ENCODE data around the gene ADAM22.
"Not testable (repeated sequence)": the region's sequence is repeated elsewhere in the genome, so short reads cannot be mapped to it uniquely, and the experiment has no call there.

The ADAM22 gene

DNA sequence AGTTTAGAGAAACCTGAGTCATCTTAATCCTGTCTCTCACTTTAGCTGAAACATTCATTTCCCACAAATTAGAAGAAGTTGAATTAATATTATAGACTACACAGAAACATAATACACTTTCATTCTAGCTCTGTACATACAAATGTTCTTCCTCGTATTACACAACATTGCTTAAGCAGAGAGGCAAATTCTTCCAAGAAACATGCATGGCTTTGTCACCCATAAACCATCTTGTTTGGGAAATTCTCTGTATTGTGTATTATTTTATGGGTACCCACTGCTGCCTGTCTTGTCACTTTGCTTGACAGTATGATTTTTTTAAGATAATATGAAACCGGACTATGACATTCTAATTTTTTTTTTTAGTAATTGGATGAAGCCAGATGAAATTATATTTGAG is 181.8 kb downstream of the ADAM22 start:
- DNase-seq: no peak

DNA sequence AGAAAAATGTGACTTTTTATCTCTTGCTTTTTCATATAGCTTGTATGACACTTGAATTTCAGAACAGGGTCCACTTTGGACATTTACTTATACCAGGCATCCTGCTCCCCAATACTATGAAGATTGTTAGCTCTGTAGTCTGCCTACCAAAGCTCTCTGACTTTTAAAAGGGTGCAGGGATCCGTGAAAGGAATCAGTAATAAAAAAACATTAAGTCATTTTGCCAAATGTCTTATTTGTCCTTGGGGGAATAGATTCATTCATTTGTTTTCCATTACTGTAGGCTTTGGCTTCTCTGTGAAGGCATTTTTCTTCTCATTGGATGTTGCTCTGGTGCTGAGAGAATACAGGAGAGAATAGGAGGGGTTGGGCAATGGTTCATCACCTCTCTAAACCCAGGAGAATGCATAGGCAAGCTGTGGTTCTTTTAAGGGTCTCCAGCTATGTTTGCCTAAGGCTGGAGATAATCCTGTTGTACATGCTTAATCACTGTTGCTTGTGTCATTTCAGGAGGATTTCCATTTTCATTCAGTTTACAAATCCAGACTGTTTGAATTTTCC is 182.3 kb downstream of the ADAM22 start:
- DNase-seq: no peak

DNA sequence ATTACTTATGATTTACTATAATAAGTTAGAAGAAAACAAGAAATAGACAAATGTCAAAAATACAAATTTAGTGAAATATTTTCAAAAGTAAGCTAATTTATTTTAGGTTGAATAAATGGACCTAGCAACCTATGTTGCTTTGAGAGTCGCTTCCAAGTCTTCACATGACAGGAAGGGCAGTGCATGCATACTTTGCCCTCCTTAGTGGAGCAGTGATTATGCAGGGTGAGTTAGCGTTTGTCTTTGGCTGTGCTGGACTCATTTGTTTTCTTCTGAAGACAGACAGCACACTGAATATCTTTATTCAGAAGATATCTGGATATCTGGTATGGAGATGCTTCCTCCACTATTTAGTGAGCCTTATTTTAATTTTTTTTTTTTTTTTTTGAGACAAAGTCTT is 183.3 kb downstream of the ADAM22 start:
- DNase-seq: no peak

DNA sequence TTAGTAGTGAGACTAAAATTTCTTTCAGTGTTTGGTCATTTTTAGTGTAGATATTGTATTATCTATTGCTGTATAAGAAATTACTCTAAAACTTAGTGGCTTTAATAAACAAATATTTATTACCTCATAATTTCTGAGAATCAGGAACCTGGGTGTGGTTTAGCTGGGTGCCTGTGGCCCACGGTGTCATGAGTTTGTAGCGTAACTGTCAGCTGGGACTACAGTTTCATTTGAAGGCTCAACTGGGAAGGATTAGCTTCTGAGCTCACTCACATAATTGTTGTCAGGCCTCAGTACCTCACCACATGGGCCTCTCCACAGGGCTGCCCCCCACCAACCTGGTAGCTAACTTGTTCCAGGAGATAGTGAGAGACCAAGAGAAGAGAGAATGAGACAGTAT is 187.3 kb downstream of the ADAM22 start:
- DNase-seq: no peak

DNA sequence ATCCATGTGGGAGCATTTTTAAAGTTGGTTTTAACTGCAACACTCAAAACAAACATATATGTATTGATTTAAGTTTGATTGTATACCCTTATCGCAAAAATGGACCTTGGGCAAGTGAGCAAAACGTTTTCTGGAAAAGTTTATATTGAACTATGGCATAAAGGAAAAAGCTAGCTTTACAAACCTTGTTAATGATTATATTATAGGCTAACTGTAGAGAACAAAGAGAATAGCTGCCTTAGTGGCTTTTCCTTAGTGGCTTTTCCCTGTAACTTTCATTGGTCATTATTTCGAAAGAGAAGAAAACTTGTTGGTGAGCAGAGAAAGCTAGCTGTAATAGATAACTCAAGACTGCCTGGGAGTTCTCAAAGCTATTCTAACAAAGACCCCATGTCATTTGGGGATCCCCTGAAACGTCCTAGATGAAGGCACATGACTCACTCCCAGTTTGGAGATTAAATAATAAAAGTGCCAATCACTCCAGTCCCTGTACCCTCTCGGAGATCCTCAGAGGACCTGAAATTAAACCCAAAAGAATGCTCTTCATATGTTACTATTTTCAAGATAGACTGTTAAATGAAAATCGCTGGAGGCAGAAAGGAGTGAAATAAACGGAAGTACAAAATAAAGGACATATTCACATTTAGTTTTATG is 193.7 kb downstream of the ADAM22 start:
- no peak for DNase-seq

DNA sequence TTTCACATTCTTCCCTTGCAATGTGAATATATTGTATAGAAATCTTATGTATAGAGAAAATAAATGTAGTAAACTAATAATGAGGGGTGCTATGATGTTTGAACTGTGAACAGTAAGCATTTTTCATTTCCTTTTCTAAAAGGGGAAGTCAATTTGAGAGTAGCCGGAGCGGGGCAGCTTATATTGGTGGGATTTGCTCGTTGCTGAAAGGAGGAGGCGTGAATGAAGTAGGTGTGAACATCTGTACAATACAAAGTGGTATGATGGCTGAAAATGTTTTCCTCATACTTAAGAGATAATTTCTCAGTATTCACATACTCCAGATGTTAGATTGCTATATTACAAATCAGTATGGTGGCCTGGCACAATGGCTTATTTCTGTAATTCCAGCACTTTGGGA is 198.7 kb downstream of the ADAM22 start:
- no peak for DNase-seq

DNA sequence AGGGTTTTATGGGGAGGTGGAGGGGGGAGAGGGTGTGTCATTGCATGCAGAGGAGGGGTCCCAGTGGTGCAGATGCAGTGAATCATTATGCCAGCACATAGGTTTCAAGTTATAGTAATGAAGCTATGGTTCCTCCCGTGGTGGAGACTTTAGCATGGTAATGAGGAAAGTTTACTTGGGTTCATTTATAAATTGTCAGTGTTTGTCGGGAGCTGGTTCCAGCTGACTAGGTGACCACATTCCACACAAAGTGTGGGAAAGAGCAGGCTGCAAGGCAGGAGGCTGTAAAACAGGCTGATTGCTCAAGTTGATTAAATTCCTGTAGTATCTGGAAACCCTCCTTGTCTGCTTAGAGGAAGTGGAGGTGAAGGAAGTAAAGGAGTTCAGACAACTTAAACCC is 206.9 kb downstream of the ADAM22 start:
- no peak for DNase-seq

DNA sequence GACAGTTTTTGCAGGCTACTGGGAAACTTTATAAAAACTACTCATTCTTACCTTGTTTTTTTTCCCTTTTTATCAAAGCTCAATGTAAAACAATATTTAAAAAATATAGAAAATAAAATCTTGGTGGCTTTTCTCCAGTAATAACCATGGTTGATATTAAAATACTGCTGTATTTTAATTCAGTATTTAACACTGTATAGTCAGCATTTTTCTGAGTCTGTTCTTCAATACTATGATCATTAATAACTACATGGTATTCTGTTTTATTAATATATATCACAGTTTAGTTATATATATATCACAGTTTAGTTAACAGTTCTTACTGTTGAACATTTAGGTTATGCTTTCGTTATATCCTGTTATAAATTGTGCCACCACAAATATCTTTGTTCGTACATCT is 207.4 kb downstream of the ADAM22 start:
- DNase-seq: no peak

DNA sequence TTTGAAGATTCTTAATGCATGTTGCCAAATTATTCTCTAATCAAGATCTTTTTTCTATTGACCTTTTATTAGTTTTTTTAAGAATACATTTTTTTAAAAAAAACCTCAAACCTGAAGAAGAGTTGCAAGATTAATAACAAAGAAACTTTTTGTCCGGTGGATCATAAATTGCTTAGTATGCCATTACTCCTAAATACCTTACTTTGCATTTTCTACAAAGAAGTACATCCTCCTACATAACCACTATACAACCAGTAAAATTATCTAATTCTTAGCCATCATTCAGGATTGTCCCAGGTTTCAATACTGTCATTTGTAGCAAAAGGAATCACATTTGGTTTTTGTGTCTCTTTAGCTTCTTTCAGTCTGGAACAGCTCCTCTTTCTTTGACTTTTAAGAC is 207.9 kb downstream of the ADAM22 start:
- no peak for DNase-seq

DNA sequence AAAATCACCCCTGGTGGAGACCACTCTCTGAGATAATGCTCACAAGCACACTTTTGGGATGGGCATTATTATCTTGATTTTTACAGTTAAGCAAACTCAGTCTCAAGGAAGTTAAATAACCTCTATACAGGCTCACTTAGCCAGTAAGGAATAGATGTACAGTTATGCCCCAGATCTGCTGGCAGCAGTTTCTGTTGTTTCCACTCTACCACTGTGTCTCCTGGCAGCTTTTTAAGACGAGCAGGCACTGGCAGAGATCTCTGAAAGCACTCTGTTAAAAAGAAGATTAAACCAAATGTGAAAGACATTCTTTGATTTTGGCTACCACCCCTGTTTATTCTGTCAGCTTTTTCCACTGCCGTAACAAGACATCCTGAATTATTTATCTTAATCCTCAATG is 212.6 kb downstream of the ADAM22 start:
- DNase-seq: no peak

DNA sequence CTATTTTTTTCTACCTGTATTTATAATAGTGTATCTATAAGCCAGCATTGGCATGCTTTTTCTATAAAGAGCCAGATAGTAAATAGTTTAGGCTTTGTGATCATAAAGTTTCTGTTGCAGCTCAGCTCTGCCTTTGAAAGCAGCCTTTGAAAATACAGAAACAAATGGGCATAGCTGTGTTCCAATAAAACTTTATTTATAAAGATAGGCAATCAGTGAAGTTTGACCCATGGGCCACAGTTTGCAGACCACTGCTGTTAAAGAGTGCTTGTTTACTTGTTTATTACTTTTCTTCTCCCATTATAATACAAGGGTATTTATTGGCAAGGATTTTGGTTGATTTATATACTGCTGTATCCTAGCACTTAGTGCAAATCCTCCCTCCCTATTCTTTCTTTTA is 213.3 kb downstream of the ADAM22 start:
- no peak for DNase-seq

DNA sequence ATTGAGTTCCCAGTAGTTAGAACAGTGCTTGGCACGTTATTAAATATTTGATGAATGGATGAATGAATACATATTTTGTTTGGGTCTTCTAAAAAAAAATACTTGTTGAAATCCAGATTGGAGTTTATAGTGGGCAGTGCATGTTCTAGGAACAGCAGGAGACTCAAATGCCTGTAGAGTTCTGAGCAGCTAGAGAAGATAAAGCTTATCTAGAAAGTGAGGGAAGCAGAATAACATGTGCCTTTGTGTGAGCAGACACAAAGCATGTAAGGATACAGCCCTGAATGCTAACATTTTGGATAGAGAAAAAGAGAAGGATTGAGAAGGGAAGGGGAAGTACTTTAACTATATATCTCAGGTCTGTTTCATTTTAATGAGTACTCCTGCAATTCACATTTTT is 213.9 kb downstream of the ADAM22 start:
- DNase-seq: no peak

DNA sequence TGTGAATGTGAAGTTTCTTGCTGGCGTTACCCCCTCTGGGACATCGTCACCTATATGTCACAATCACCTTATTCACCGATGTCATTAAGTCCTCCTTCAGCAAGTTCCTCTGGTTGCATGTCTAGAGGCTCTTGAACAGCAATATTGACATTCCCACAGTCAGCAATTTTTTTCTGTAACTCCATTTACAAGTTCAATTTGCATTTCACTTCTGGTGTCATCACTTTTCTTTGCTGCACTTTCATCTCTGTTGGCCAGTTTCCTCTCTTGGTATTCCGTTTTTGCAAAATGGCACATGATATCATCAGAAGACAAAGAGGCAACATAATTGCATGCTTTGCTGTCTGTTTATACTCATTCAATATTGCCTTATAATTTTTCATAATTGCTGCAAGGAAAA is 216.0 kb downstream of the ADAM22 start:
- DNase-seq: no peak

DNA sequence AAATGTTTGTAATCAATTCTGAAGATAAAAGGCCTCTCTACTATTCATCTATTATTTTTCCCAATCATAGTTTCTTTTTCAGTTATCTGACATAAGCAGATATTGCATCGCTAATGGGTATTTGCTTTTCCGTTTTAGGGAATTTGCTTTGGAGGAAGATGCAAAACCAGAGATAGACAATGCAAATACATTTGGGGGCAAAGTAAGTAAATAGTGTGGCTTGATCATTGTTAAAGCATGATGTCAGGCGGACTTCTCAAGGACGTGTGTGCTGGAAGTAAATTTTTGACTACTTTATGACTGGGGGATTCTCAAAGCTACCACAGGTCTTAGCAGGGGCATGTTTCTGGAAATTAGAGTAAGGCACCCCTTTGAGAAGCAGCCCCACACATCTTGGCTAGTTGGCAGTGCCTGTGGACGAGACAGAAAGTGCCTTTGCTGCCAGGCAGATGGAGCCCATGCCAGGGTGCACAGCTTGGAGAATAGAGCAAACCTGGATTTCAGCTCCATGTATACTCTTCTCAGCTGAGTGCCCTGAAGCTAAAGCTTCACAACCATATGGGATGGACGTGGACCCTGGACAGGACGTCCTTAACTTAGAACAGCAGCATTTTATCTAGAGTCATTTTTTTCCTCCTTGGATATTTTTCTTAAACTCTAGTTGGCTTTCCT is 217.2 kb downstream of the ADAM22 start:
- DNase-seq: no peak

DNA sequence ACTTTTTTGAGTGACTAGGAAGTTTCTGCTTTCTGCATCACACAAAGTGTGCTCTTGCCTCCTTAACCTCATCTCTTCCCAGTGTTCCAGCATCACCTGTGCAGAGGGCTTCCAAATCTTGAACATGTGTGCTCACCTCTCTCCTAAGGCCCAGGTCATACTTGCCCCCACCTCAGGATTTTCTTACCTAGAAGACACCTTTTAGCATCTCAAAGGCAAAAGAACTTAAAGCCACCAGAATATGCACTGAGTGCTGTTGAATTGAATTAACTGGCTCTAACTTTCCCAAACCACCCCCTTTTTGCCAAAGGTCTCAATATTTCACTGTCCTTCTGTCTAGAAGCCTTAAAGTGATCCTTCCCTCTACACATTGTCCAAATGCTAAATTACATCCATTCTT is 219.3 kb downstream of the ADAM22 start:
- no peak for DNase-seq

DNA sequence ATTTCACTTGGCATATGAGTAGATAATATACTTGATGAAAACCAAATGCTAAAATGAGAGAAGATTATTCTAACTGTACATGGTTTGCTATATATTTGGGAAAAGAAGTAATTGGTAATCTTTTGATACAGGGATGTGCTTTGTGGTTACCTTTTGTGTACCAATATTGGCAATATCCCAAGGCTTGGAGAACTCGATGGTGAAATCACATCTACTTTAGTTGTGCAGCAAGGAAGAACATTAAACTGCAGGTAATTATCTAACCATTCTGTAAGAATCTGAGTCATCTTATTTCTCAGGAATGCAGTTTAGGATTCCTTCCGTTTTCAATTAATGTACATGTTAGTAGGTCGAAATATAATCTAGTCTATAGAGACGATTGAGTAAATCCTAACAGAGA is 221.7 kb downstream of the ADAM22 start:
- no peak for DNase-seq

DNA sequence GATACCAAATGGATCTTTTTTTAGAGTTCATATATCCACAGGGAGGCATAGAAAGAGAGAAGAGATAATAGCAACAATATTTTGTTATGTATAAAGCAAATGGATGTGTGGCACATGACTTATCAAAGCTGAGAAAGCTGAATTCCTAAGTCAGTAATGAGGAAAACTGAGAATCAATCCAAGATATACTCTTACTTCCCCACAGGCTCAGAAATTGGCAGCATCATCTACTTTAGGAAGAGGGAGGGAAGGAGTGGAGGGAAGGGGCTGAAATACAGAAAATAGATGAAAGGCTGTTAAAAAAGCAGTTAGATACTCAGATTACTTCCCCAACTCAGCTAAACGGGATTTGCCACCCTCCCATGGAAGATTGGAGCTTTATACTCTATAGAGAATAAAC is 222.3 kb downstream of the ADAM22 start:
- DNase-seq: no peak

DNA sequence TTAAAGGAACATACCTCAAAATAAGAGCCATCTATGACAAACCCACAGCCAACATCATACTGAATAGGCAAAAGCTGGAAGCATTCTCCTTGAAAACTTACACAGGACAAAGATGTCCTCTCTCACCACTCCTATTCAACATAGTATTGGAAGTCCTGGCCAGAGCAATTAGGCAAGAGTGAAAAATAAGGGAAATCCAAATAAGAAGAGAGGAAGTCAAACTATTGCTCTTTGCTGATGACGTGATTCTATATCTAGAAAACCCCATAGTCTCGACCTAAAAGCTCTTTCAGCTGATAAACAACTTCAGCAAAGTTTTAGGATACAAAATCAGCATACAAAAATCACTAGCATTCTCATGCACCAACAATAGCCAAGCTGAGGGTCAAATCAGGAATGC is 225.7 kb downstream of the ADAM22 start:
- DNase-seq: not testable (repeated sequence)

DNA sequence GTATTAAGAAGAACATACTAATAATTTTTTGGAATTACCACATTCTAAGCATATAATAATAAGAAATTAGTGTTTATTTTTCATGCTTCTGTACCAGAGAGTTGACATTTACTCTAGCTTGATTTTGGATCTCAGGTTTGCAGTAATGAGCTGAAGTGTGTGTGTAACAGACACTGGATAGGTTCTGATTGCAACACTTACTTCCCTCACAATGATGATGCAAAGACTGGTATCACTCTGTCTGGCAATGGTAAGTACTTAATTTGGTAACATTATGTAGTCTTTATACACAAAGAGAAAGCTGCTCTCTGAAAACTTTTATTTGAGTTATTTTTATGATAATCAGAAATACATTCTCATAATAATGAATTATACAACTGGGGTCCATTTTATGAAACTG is 231.6 kb downstream of the ADAM22 start:
- DNase-seq: no peak

DNA sequence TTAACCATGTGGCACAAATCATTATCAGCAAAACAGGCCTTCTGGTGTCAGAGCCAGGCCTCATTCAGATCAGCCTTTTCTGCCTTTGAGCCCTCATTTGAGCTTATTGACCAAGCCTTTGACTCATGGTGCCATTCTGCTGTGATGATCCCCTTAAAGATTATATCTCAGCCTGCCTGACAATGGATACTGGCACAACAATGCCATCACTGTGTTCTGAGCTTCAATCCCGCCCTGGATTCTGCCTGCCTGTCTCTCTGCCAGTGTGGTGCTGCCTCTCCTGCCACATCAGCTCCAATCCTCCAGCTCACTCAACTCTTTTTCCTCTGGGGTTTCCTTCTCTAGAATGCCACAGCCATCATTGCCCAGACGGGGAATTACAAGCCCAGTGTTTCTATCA is 233.2 kb downstream of the ADAM22 start:
- DNase-seq: no peak

DNA sequence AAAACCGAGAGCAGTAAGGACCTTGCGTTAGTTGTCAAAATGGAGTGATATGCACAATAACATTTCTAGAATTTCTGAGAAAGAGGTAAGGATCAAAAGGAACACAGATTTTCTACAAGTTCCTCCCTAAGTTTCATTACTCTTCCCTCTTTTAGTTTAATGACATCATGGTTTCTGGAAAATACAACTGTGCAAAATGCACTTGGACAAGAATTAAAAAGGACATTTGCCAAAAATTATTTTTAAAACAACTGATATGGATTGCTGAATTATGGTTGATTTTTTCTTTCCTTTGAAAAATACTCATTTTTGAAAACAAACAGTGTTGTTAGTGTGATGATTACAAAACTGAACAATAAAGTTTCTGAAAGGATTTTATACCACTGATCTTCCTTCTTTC is 233.7 kb downstream of the ADAM22 start:
- no peak for DNase-seq

DNA sequence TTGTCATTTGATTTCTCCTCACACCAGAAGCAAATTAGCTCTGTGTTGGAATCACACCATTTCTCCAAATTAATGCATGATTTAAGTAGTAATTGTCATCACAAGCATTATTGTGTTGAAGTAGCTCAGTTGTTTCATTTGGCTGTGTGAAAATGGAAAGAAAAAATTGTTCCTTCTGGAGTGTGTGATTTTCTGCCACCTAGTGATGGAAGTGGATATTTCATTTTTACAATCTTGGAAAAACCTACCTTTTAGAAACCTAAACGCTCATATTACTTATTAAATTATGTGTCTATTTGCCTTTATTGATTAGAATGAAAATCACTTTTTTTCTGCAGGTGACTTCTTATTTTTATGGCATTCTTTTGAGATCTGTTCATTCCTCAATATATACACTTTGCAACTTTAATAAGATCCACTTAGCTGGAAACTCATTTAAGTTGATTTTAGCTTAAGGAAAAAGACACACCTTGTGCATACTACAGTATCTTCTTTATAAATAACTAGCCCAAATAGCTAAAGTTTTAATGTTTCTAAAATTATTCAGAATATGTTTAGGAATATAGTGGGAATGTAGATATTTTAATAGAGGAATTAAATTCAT is 235.8 kb downstream of the ADAM22 start:
- no peak for DNase-seq

DNA sequence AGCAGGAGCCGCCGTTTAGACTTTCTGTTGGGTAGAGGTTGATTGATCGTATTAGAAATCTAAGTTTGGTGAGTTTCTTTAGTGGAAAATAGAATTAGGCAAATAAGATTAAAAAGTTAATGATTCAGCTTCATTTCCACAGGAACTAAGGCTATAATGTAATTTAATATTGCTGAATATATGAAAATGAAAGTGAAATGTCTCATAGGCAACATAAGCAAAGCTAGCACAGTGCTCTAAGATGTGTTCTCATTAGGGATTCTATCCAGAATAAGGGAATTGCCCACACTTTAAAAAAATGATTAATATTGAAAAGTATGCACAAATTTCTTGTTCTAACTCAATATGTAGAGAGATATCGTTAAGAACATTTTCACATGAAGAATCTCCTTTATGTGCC is 238.8 kb downstream of the ADAM22 start:
- DNase-seq: no peak

DNA sequence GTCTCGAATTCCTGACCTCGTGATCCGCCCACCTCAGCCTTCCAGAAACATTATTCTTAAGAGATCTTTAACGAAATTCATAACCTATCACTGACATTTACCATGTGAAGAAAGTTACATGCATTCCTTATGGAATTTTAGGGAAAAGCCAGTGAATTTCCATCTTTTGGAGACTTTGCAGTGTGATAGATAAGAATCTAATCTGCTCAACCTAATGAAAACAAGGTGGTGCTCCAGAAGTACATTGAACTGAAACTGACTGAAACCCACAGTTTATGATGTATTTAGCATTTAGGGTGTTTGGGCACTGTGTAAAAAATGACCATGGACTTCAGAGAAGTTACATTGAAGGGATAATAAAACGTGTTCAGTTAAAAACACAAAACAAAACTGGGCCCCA is 242.1 kb downstream of the ADAM22 start:
- no peak for DNase-seq

DNA sequence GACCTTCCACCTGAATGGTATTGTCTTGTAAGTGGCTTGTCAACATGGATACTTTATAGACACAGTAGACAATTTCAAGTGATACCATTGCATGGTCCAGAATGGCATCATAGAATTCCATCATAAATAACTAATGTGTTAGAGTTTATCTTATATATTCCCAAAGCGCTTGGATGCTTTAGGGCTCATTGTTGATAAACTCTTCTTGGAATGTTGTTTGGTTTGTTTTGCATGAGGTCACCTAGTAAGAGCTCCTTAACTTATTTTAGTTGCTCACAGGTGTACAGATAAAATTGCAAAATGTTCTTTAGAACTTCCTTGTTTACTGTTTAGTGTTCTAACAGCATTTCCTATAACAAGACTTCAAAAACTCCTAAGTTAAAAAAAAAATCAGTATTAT is 249.0 kb downstream of the ADAM22 start:
- no peak for DNase-seq
